Gastrocnemius medialis (tissue), 4 donors: ENCODE data around the gene ZC3H18.

Source experiments
- CTCF ChIP-seq, 5 experiments: fragments of 450-650 bp in 3 of 5; fragments of 200-600 bp in 2 of 5; sonication (generic) in 2 of 5; IDR thresholded peaks in 4 of 5; conservative IDR thresholded peaks in 1 of 5; 1 replicate in 4 of 5; 2 replicates in 1 of 5; pipeline ENCODE4 v1.5.1; 2016 to 2019; ENCODE audit warnings: antibody characterized with exemption in 5 of 5, mild to moderate bottlenecking in 3 of 5, moderate library complexity in 3 of 5
- POLR2A ChIP-seq, 2 donors: fragments of 450-650 bp; IDR thresholded peaks; one replicate each; pipeline ENCODE4 v1.6.1; 2017; ENCODE audit warnings: antibody characterized with exemption in 2 of 2, mild to moderate bottlenecking in 2 of 2, moderate library complexity in 2 of 2

GRCh38 chr16:88528902-88529318 lies 41.3 kb upstream of the ZC3H18 start:
- TF ChIP-seq POLR2A (IDR thresholded peaks at IDR 0.05) (no peak), CTCF (IDR thresholded peaks at IDR 0.05 in 4 of 5, conservative IDR thresholded peaks at IDR 0.05 in 1 of 5) (no peak)
